K562 (cell line): ENCODE results near the gene CDK1. TPM values are rescaled to one million over a fixed set of nuclear protein-coding genes. Genes with fewer than 3 reads are reported as not detected.

Experiments
- ATAC-seq: fragments of 200-7000 bp; cut with Tn5 transposase; 3 replicates; pipeline ENCODE4 v1.9.1; 2020; ENCODE audit warnings: moderate library complexity
- BruUV-seq: library from RNA; stranded (reverse); fragments of 400-500 nt; replicated peaks from 2 replicates; lab custom pipeline; 2021; lab: Mats Ljungman, UMichigan
- CTCF ChIA-PET: fragments of 300-600 bp; formaldehyde crosslinking; extraction: SDS; loops from one replicate; lab custom pipeline; 2021; ENCODE audit warnings: low intra/inter-chr PET ratio; lab: Yijun Ruan, JAX
- POLR2A ChIA-PET: fragments of 300-600, 350-650 bp; sonication (Branson Sonifier 250); formaldehyde crosslinking; extraction: SDS; loops from one replicate; lab custom pipeline; 2021; ENCODE audit warnings: antibody characterized with exemption, inconsistent platforms; lab: Yijun Ruan, JAX
- DNase-seq, 4 experiments: peaks; one replicate each; pipeline versions ENCODE4 v3.0.0 to v3.0.0-alpha.2; 2011 to 2018; ENCODE audit warnings: low spot score in 3 of 4, mixed read lengths in 3 of 4; ENCODE audit errors: extremely low read depth in 1 of 4
- FAIRE-seq: peaks from 2 replicates; lab custom pipeline; 2011; peaks lifted over from hg19 to GRCh38; lab: Jason Lieb, UNC
- H2AFZ ChIP-seq: 2 replicates; pipeline ENCODE4 v1.6.0; 2011; ENCODE audit warnings: low read depth, low read length, control low read depth, inconsistent platforms
- H3K27ac ChIP-seq: fragments of 200-600 bp; 3 replicates; pipeline ENCODE4 v1.8.0; 2011; ENCODE audit warnings: low read depth, mild to moderate bottlenecking, control low read depth, inconsistent platforms, low read length, moderate library complexity, mixed read lengths; ENCODE audit errors: extremely low read depth
- H3K27me3 ChIP-seq, 2 experiments: fragments of 300-600 bp in 1 of 2; 2 replicates in 1 of 2; 3 replicates in 1 of 2; pipeline versions ENCODE4 v1.6.0 to v1.8.0; 2011; ENCODE audit warnings: inconsistent platforms in 2 of 2, low read length in 2 of 2, mild to moderate bottlenecking in 1 of 2, mixed read lengths in 1 of 2, moderate library complexity in 1 of 2; ENCODE audit not compliant: control insufficient read depth in 2 of 2, insufficient read depth in 2 of 2
- H3K36me3 ChIP-seq: fragments of 300-600 bp; 3 replicates; pipeline ENCODE4 v1.8.0; 2011; ENCODE audit warnings: mild to moderate bottlenecking, low read length, inconsistent platforms; ENCODE audit not compliant: control insufficient read depth, insufficient read depth
- H3K4me1 ChIP-seq, 2 experiments: fragments of 200-600 bp in 1 of 2; replicated peaks in 1 of 2; 2 replicates in 1 of 2; 3 replicates in 1 of 2; pipeline versions ENCODE4 v1.5.1 to v1.8.0; 2011; ENCODE audit warnings: inconsistent platforms in 2 of 2, low read length in 2 of 2, mild to moderate bottlenecking in 1 of 2, mixed read lengths in 1 of 2, moderate library complexity in 1 of 2; ENCODE audit not compliant: control insufficient read depth in 2 of 2, insufficient read depth in 2 of 2
- H3K4me2 ChIP-seq: 2 replicates; pipeline ENCODE4 v1.6.1; 2011; ENCODE audit warnings: low read length, control low read depth, inconsistent platforms, mixed read lengths; ENCODE audit not compliant: insufficient read depth
- H3K4me3 ChIP-seq: fragments of 200-600 bp; sonication (generic), shearing (Covaris generic); 2 replicates; pipeline ENCODE4 v1.5.1; 2016; ENCODE audit warnings: control low read depth, inconsistent platforms
- H3K79me2 ChIP-seq: fragments of 200-600 bp; 3 replicates; pipeline ENCODE4 v1.8.0; 2011; ENCODE audit warnings: low read length, inconsistent platforms; ENCODE audit not compliant: control insufficient read depth, insufficient read depth
- H3K9ac ChIP-seq, 2 experiments: 2 replicates each; pipeline versions ENCODE4 v1.6.0 to v1.6.1; 2011; ENCODE audit warnings: low read depth in 2 of 2, low read length in 2 of 2, control low read depth in 1 of 2, inconsistent platforms in 1 of 2, mild to moderate bottlenecking in 1 of 2, mixed read lengths in 1 of 2; ENCODE audit not compliant: insufficient read depth in 1 of 2
- H3K9me1 ChIP-seq: one replicate; pipeline ENCODE4 v1.6.0; 2011; ENCODE audit warnings: inconsistent platforms, mild to moderate bottlenecking, low read length, moderate library complexity; ENCODE audit not compliant: control insufficient read depth, insufficient read depth
- H3K9me3 ChIP-seq: replicated peaks from 2 replicates; pipeline ENCODE4 v1.5.1; 2011; ENCODE audit warnings: low read depth, low read length, inconsistent platforms; ENCODE audit not compliant: control insufficient read depth, insufficient read depth
- H4K20me1 ChIP-seq: replicated peaks from 2 replicates; pipeline ENCODE4 v1.6.1; 2011; ENCODE audit warnings: low read length, inconsistent platforms, mixed read lengths; ENCODE audit not compliant: control insufficient read depth, insufficient read depth
- BRD4 ChIP-seq: fragments of 200-600 bp; sonication (generic); IDR thresholded peaks from 2 replicates; pipeline ENCODE4 v1.6.1; 2017; ENCODE audit warnings: inconsistent platforms
- CREB5 ChIP-seq: fragments of 250-450 bp; sonication (Bioruptor Pico); IDR thresholded peaks from 2 replicates; pipeline ENCODE4 v1.5.0; 2020; ENCODE audit warnings: mild to moderate bottlenecking
- LEF1 ChIP-seq: fragments of 450-650 bp; IDR thresholded peaks from 2 replicates; pipeline ENCODE4 v1.6.1; 2016; ENCODE audit warnings: mild to moderate bottlenecking
- MEIS2 ChIP-seq: fragments of 450-650 bp; IDR thresholded peaks from 2 replicates; pipeline ENCODE4 v1.6.1; 2014; ENCODE audit warnings: mild to moderate bottlenecking; ENCODE audit not compliant: partially characterized antibody
- MLX ChIP-seq, 2 experiments: fragments of 450-650 bp in 1 of 2; sonication (generic) in 1 of 2; formaldehyde crosslinking; conservative IDR thresholded peaks; 2 replicates each; pipeline versions ENCODE4 v1.4.0 to v1.8.1; 2020 to 2022; ENCODE audit warnings: mild to moderate bottlenecking in 1 of 2, missing genetic modification reagents in 1 of 2
- NCOA1 ChIP-seq: fragments of 450-650 bp; IDR thresholded peaks from 2 replicates; pipeline ENCODE4 v1.6.1; 2016; ENCODE audit warnings: low read depth
- NFXL1 ChIP-seq: fragments of 450-650 bp; formaldehyde crosslinking; IDR thresholded peaks from 2 replicates; pipeline ENCODE4 v1.4.0; 2021; ENCODE audit warnings: mild to moderate bottlenecking
- NR2F6 ChIP-seq: fragments of 450-650 bp; formaldehyde crosslinking; IDR thresholded peaks from 2 replicates; pipeline ENCODE4 v1.4.0; 2020; ENCODE audit warnings: mild to moderate bottlenecking
- RFX1 ChIP-seq: fragments of 450-650 bp; IDR thresholded peaks from 2 replicates; pipeline ENCODE4 v1.6.1; 2016; ENCODE audit warnings: mild to moderate bottlenecking, moderate library complexity
- ZNF124 ChIP-seq: sonication (generic); formaldehyde crosslinking; IDR thresholded peaks from 2 replicates; pipeline ENCODE4 v1.8.1; 2022; ENCODE audit warnings: missing genetic modification reagents
- ZNF133 ChIP-seq: fragments of 250-450 bp; sonication (Bioruptor Pico); IDR thresholded peaks from 2 replicates; pipeline ENCODE4 v1.4.0; 2020; ENCODE audit warnings: mild to moderate bottlenecking
- ZNF507 ChIP-seq: conservative IDR thresholded peaks from 2 replicates; pipeline ENCODE4 v1.6.1; 2017; ENCODE audit warnings: missing genetic modification characterization, missing compliant biosample characterization
- WGBS: fragments of 100-300 bp; shearing (Covaris generic); methylation state at CpG from one replicate; pipeline ENCODE4 v1.1.6; 2016; ENCODE audit warnings: low coverage, mixed read lengths; ENCODE audit not compliant: insufficient coverage; ENCODE audit errors: missing lambda C conversion rate; 5-methylcytosine and 5-hydroxymethylcytosine counted together
- in situ Hi-C: fragments of 300-500 bp; cut with MboI; formaldehyde crosslinking; loops from 4 replicates; pipeline ENCODE4 v1.15.0; 2018; ENCODE audit warnings: inconsistent platforms, mixed read lengths
- intact Hi-C: fragments of 100-400 bp; cut with micrococcal nuclease; formaldehyde crosslinking; loops from 2 replicates; pipeline ENCODE4 v1.14.2; 2022
- polyA plus RNA-seq, 8 experiments: library from polyadenylated mRNA; depleted of rRNA in 4 of 8; stranded (reverse) in 5 of 8; unstranded in 3 of 8; fragments of >200 nt; fragmentation: Nextera tagmentation in 2 of 8; fragmentation: Illumina TruSeq in 1 of 8; extraction: Ambion mirVana in 2 of 8; extraction: Trizol in 1 of 8; gene quantifications; 2 replicates each; pipeline versions ENCODE4 v1.2.1 to v1.2.3, GENCODE V29; 2011 to 2014; ENCODE audit warnings: inconsistent platforms in 1 of 8, missing spikeins in 1 of 8
- total RNA-seq, 7 experiments: library from RNA; depleted of rRNA in 6 of 7; stranded (reverse); fragments of >200 nt in 6 of 7; fragmentation: Illumina TruSeq in 2 of 7; extraction: Trizol in 2 of 7; gene quantifications; 2 replicates each; pipeline versions ENCODE4 v1.2.1 to v1.2.3, GENCODE V29; 2011 to 2021; ENCODE audit warnings: low replicate concordance in 1 of 7

Gene CDK1
- total and polyA plus RNA-seq, 9 of the 15 experiments (the other 6 are each of a cell fraction or from before 2014, with no cell fraction given) = 156 to 685 (median 236) TPM

GRCh38 chr10:60821656-60822055, 43.4 kb downstream of the CDK1 start:
- BruUV-seq = no TSS peak

GRCh38 chr10:60822809-60823208, 44.5 kb downstream of the CDK1 start:
- Histone ChIP-seq H3K9ac (no peak overlapping the region), H4K20me1 (no peaks in the 10 kb centered on the region), H3K4me3 (no peak overlapping the region), H3K36me3 (no peaks in the 10 kb centered on the region), H3K27me3 (no peaks in the 10 kb centered on the region), H3K9me3 (no peaks in the 10 kb centered on the region), H3K9me1 (no peaks in the 10 kb centered on the region), H2AFZ (peak overlapping the region; percentile 43), H3K4me1 (peaks cover 0 to 3% of the 10 kb centered on the region in 2 experiments; a peak in 3 of 5 replicates), H3K79me2 (no peaks in the 10 kb centered on the region), H3K4me2 (no peak overlapping the region), H3K27ac (no peak overlapping the region)
- ChIA-PET CTCF (no interaction called here), POLR2A (no interaction called here)
- in situ Hi-C loops = no loop called here
- intact Hi-C loops = loop anchor here (10.0 kb wide), 1 partner anchor 1012 kb away; no protein-coding TSS in a partner anchor
- TF ChIP-seq NCOA1 (no peak), ZNF133 (CRISPR knock-in tag) (no peak), NFXL1 (CRISPR knock-in tag) (no peak), MEIS2 (no peak), CREB5 (CRISPR knock-in tag) (no peak), RFX1 (no peak), MLX (CRISPR knock-in tag; conservative IDR thresholded peaks at IDR 0.05) (no peak)
- BruUV-seq = no TSS peak
- DNase-seq = no peak
- WGBS = 41% methylated on average over 4 of the region's 4 CpGs
- ATAC-seq = no peak
- FAIRE-seq = no peak

More at GRCh38 chr10:60821656-60822055, 43.4 kb downstream of the CDK1 start:
- CTCF ChIA-PET = interaction anchor here (0.7 kb wide), 1 partner anchor 25 kb away, joined by 4 read pairs; no protein-coding TSS in a partner anchor
- Histone ChIP-seq H3K9ac (no peak overlapping the region), H3K36me3 (no peaks in the 10 kb centered on the region), H3K4me2 (no peak overlapping the region), H3K79me2 (no peaks in the 10 kb centered on the region), H3K9me1 (no peaks in the 10 kb centered on the region), H3K27ac (no peak overlapping the region), H3K9me3 (no peaks in the 10 kb centered on the region), H3K27me3 (no peaks in the 10 kb centered on the region), H4K20me1 (no peaks in the 10 kb centered on the region), H2AFZ (no peak overlapping the region), H3K4me3 (no peak overlapping the region), H3K4me1 (no peaks in the 10 kb centered on the region)
- TF ChIP-seq ZNF124 (no peak), ZNF507 (no peak), NR2F6 (CRISPR knock-in tag) (no peak), LEF1 (no peak), BRD4 (no peak)
- WGBS = 47% methylated on average over 2 of the region's 2 CpGs
- ATAC-seq (no peak), FAIRE-seq (no peak), DNase-seq (no peak)
- intact Hi-C loops = loop anchor here (1.0 to 10.0 kb wide), 2 partner anchors 143 to 1013 kb away; no protein-coding TSS in a partner anchor
- in situ Hi-C loops = no loop called here
- POLR2A ChIA-PET = no interaction called here
